Heart right ventricle (tissue), 16 donors: ENCODE data around the gene UBQLN1. TPM values are rescaled to one million over a fixed set of nuclear protein-coding genes. Genes with fewer than 3 reads are reported as not detected.

Source experiments
- ATAC-seq, 8 donors: fragments of 200-7000 bp; cut with Tn5 transposase; one replicate each; pipeline ENCODE4 v1.9.1; 2020; ENCODE audit warnings: mild to moderate bottlenecking in 8 of 8, moderate library complexity in 8 of 8, moderate number of reproducible peaks in 1 of 8
- DNase-seq, 2 donors: peaks; one replicate each; pipeline ENCODE4 v3.0.0-alpha.2; 2020
- H3K27ac ChIP-seq, 10 donors: fragments of 200-600 bp; sonication (generic) in 2 of 10; one replicate each; pipeline versions ENCODE4 v1.5.0 to v1.8.0; 2020 to 2022; ENCODE audit warnings: mild to moderate bottlenecking in 3 of 10
- H3K27me3 ChIP-seq, 7 donors: fragments of 200-600 bp; one replicate each; pipeline ENCODE4 v1.8.0; 2021 to 2022; ENCODE audit warnings: mild to moderate bottlenecking in 2 of 7
- H3K36me3 ChIP-seq, 9 donors: fragments of 200-600 bp; sonication (generic) in 1 of 9; one replicate each; pipeline versions ENCODE4 v1.5.0 to v1.8.0; 2020 to 2022; ENCODE audit warnings: mild to moderate bottlenecking in 2 of 9
- H3K4me1 ChIP-seq, 9 donors: fragments of 200-600 bp; sonication (generic) in 1 of 9; one replicate each; pipeline versions ENCODE4 v1.5.0 to v1.8.0; 2020 to 2022; ENCODE audit warnings: mild to moderate bottlenecking in 4 of 9
- H3K4me3 ChIP-seq, 10 donors: fragments of 200-600 bp; sonication (generic) in 2 of 10; one replicate each; pipeline versions ENCODE4 v1.5.0 to v1.8.0; 2020 to 2022; ENCODE audit warnings: mild to moderate bottlenecking in 7 of 10, moderate library complexity in 2 of 10
- H3K9me3 ChIP-seq, 11 donors: fragments of 200-600 bp in 10 of 11; sonication (generic) in 2 of 11; one replicate each; pipeline versions ENCODE4 v1.5.0 to v1.8.0; 2013 to 2022; ENCODE audit warnings: mild to moderate bottlenecking in 2 of 11, control low read depth in 1 of 11, moderate library complexity in 1 of 11
- CTCF ChIP-seq, 9 donors: fragments of 200-600 bp; sonication (generic) in 2 of 9; IDR thresholded peaks; one replicate each; pipeline versions ENCODE4 v1.5.0 to v1.8.0; 2021 to 2022; ENCODE audit warnings: antibody characterized with exemption in 9 of 9, mild to moderate bottlenecking in 5 of 9, moderate library complexity in 1 of 9
- WGBS, 2 donors: extraction: QIAGEN DNeasy Blood & Tissue Kit; methylation state at CpG; one replicate each; pipeline ENCODE4 v1.1.7; 2013; ENCODE audit warnings: inconsistent platforms in 1 of 2; 5-methylcytosine and 5-hydroxymethylcytosine counted together
- intact Hi-C, 10 donors: fragments of 100-400 bp; cut with DNase I; formaldehyde crosslinking; loops; one replicate each; pipeline versions ENCODE4 v1.11.1 to v1.14.2; 2022
- polyA plus RNA-seq, 2 donors: library from polyadenylated mRNA; stranded (reverse); fragments of 200-250 nt; gene quantifications; one replicate each; pipeline ENCODE4 v1.2.3, GENCODE V29; 2013
- total RNA-seq, 10 donors: library from RNA; stranded (reverse); fragmentation: NEBNext Ultra II Directional in 3 of 10; extraction: Animal tissue kit (Norgen Biotek cat#: 25700) in 3 of 10; gene quantifications; one replicate each; pipeline versions ENCODE4 v1.2.1 to v1.2.4, GENCODE V29; 2021 to 2023
- donor health status: Arrhythmogenic right ventricular cardiomyopathy.
- donor health status: ischemic (EF 13 %, LVEDD 7.1; RV severe dilation, severe dysfunction).
- donor health status: healthy with polysubstance abuse.
- donor health status: DM: no; HTN: yes; CAD: no.
- donor health status: DM: no; HTN: no; CAD: no.
- donor health status: ischemic (EF 25% LVEDD 6.9; RV normal size, moderate dysfunction).
- donor health status: ischemic (EF 25% LVEDD 5.7; RV mildly dilated, moderate dysfunction).
- donor health status: healthy.
- donor health status: DM: yes; HTN: yes; CAD: no.
- donor health status: Ischemic cardiomyopathy.
- donor health status: ischemic (EF 35%, LVEDD 5.7; RV mildly dilated, moderate dysfunction).
- donor health status: nonischemic (EF 11% LVEDD 7.7; RV severe dilation, severe dysfunction).
- donor health status: DM: yes; HTN: yes; CAD: no.
- donor health status: PGD.
- donor health status: ischemic (EF 29% LVEDD 5.4; RV normal size, mild dysfunction).
- donor health status: nonischemic (EF 23%, LVEDD 6.1; RV moderate dilation, normal function).

Gene UBQLN1
- total and polyA plus RNA-seq, 12 donors: 20.2 to 123 (median 92.6) TPM

- H3K4me3 ChIP-seq: no peak overlapping the region
- no peaks in the 10 kb centered on the region for H3K27me3 ChIP-seq
- 94 to 100% methylated on average over 1 of the region's 1 CpG for WGBS, 2 donors
- no peak for TF ChIP-seq CTCF (IDR thresholded peaks at IDR 0.05)
- no peak overlapping the region for H3K27ac ChIP-seq
- peaks cover 0 to 6% (median 0%) of the 10 kb centered on the region in 9 donors for H3K4me1 ChIP-seq
- DNase-seq (no peak), ATAC-seq (no peak)
- no peaks in the 10 kb centered on the region for H3K9me3 ChIP-seq
- intact Hi-C loops: loop anchor here in 1 of 10 donors (10.0 kb wide), 1 partner anchor 262 kb away; no protein-coding TSS in a partner anchor
- peaks cover 0 to 18% (median 0%) of the 10 kb centered on the region in 9 donors for H3K36me3 ChIP-seq
These were observed 74.5 kb downstream of the UBQLN1 start for GRCh38 chr9:83633255-83633654.

- Histone ChIP-seq H3K27ac (no peak overlapping the region), H3K36me3 (peaks cover 0 to 34% (median 0%) of the 10 kb centered on the region in 9 donors), H3K9me3 (no peaks in the 10 kb centered on the region), H3K4me3 (no peak overlapping the region), H3K4me1 (peaks cover 0 to 6% (median 0%) of the 10 kb centered on the region in 9 donors), H3K27me3 (no peaks in the 10 kb centered on the region)
- DNase-seq (no peak), ATAC-seq (peak in 2 of 8 donors; percentile 11 to 17)
- intact Hi-C loops: loop anchor here in 1 of 10 donors (10.0 kb wide), 1 partner anchor 264 kb away; no protein-coding TSS in a partner anchor
- no peak for TF ChIP-seq CTCF (IDR thresholded peaks at IDR 0.05)
- 49 to 50% methylated on average over 11 of the region's 11 CpGs for WGBS, 2 donors
These were observed 76.8 kb downstream of the UBQLN1 start for GRCh38 chr9:83630938-83631457.

- ATAC-seq (no peak), DNase-seq (no peak)
- Histone ChIP-seq H3K27me3 (no peaks in the 10 kb centered on the region), H3K27ac (no peak overlapping the region), H3K9me3 (no peaks in the 10 kb centered on the region), H3K4me3 (no peak overlapping the region), H3K36me3 (peaks cover 0 to 34% (median 0%) of the 10 kb centered on the region in 9 donors), H3K4me1 (peaks cover 0 to 7% (median 0%) of the 10 kb centered on the region in 9 donors)
- intact Hi-C loops: loop anchor here in 6 of 10 donors (10.0 kb wide), 3 partner anchors 265 to 295 kb away; partner anchors contain the start of gene KIF27 (in 1 of the 6)
- WGBS, 2 donors: 92 to 94% methylated on average over 7 of the region's 7 CpGs
- no peak for TF ChIP-seq CTCF (IDR thresholded peaks at IDR 0.05)
These were observed 78.2 kb downstream of the UBQLN1 start for GRCh38 chr9:83629433-83630104.

- 94 to 97% methylated on average over 5 of the region's 5 CpGs for WGBS, 2 donors
These were observed 79.2 kb downstream of the UBQLN1 start for GRCh38 chr9:83628540-83628939.

More at GRCh38 chr9:83628540-83628939, 79.2 kb downstream of the UBQLN1 start:
- Histone ChIP-seq H3K27ac (no peak overlapping the region), H3K27me3 (no peaks in the 10 kb centered on the region), H3K9me3 (no peaks in the 10 kb centered on the region), H3K4me3 (no peak overlapping the region), H3K4me1 (peaks cover 0 to 17% (median 7%) of the 10 kb centered on the region in 9 donors), H3K36me3 (peaks cover 0 to 34% (median 0%) of the 10 kb centered on the region in 9 donors)
- DNase-seq: no peak
- no peak for TF ChIP-seq CTCF (IDR thresholded peaks at IDR 0.05)
- ATAC-seq: no peak
- intact Hi-C loops: loop anchor here in 6 of 10 donors (10.0 kb wide), 2 partner anchors 286 to 296 kb away; partner anchors contain the start of gene KIF27 (in 1 of the 6)
